ENCODE measurements around the gene FBXW9.
"Not testable (repeated sequence)": the region's sequence is repeated elsewhere in the genome, so short reads cannot be mapped to it uniquely, and the experiment has no call there.

FBXW9 gene

DNA sequence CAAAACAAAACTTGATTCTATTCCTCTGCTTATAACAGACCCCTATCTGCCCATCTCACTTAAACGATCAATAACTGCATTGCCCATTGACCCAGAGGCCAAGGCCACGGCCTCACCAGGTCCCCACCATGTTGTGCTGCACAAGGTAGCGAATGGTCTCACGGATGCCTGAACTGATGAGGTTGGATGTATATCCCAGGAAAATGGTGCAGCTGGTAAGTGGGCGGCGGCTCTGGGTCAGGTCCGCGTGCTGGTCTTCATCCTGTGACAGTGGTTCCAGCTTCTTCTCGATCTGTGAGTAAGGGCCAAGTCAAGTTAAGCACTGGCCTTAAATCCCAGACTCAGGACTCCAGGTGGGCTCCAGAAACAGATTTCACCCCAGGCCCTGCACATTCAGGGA lies 16.4 kb downstream of the FBXW9 start:
- ChIA-PET CTCF (interaction anchor here (0.6 to 3.0 kb wide), 4 partner anchors 8 to 198 kb away, joined by 3 to 17 read pairs (median 4); a partner anchor contains a TSS), POLR2A (interaction anchor here (0.5 to 2.1 kb wide), 4 partner anchors 17 to 112 kb away, joined by 3 to 14 read pairs (median 10); partner anchors contain the start of genes FBXW9 and JUNB)
- Histone ChIP-seq H3K4me3 (ENCODE audit: low read depth, low read length) (no peak overlapping the region), H3K36me3 (ENCODE audit: control insufficient read depth in 2 of 2, insufficient read depth in 1 of 2, low read length in 2 of 2) (peaks cover 17 to 49% of the 10 kb centered on the region in 2 experiments; a peak in 2 of 3 replicates), H3K9me3 (ENCODE audit: control insufficient read depth, insufficient read depth, low read depth, low read length) (no peaks in the 10 kb centered on the region), H3K27ac (ENCODE audit: extremely low read depth, low read depth, low read length) (no peak overlapping the region), H3K4me1 (ENCODE audit: control insufficient read depth, insufficient read depth, low read length) (no peaks in the 10 kb centered on the region)
- TF ChIP-seq ZNF184 (tag by site-specific recombination; IDR thresholded peaks at IDR 0.05) (no peak), ZSCAN18 (tag by site-specific recombination; IDR thresholded peaks at IDR 0.05) (no peak), ZSCAN30 (tag by site-specific recombination; IDR thresholded peaks at IDR 0.05) (no peak), ZNF324 (tag by site-specific recombination; IDR thresholded peaks at IDR 0.05) (no peak), ZFP69B (tag by site-specific recombination; IDR thresholded peaks at IDR 0.05) (no peak), KLF10 (tag by site-specific recombination; IDR thresholded peaks at IDR 0.05) (no peak), ZNF701 (tag by site-specific recombination; IDR thresholded peaks at IDR 0.05) (no peak), ZSCAN23 (tag by site-specific recombination; IDR thresholded peaks at IDR 0.05) (no peak), IKZF3 (tag by site-specific recombination; IDR thresholded peaks at IDR 0.05) (no peak), ZNF529 (tag by site-specific recombination; IDR thresholded peaks at IDR 0.05; ENCODE audit: insufficient replicate concordance) (no peak), ZBTB1 (tag by site-specific recombination; IDR thresholded peaks at IDR 0.05) (no peak), ZNF677 (tag by site-specific recombination; IDR thresholded peaks at IDR 0.05) (no peak), ZNF169 (tag by site-specific recombination; IDR thresholded peaks at IDR 0.05) (no peak), ZNF843 (tag by site-specific recombination; IDR thresholded peaks at IDR 0.05) (no peak)
- TF ChIP-seq, protein P1, sequence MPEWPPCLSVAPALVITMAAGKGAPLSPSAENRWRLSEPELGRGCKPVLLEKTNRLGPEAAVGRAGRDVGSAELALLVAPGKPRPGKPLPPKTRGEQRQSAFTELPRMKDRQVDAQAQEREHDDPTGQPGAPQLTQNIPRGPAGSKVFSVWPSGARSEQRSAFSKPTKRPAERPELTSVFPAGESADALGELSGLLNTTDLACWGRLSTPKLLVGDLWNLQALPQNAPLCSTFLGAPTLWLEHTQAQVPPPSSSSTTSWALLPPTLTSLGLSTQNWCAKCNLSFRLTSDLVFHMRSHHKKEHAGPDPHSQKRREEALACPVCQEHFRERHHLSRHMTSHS (tag by site-specific recombination; IDR thresholded peaks at IDR 0.05), result no peak

GRCh38 chr19:12678039-12678438 lies 18.4 kb downstream of the FBXW9 start:
- H3K36me3 ChIP-seq (ENCODE audit: control insufficient read depth in 2 of 2, insufficient read depth in 1 of 2, low read length in 2 of 2), result peaks cover 28 to 64% of the 10 kb centered on the region in 2 experiments; a peak in 2 of 3 replicates
- not testable (repeated sequence) for H3K27ac ChIP-seq (ENCODE audit: extremely low read depth, low read depth, low read length); H3K9me3 ChIP-seq (ENCODE audit: control insufficient read depth, insufficient read depth, low read depth, low read length); H3K4me1 ChIP-seq (ENCODE audit: control insufficient read depth, insufficient read depth, low read length); H3K4me3 ChIP-seq (ENCODE audit: low read depth, low read length)
- ChIA-PET CTCF (interaction anchor here (0.6 to 1.5 kb wide), 2 partner anchors 139 to 169 kb away, joined by 5 read pairs; no protein-coding TSS in a partner anchor), POLR2A (interaction anchor here (0.6 to 2.0 kb wide), 7 partner anchors 9 to 527 kb away, joined by 3 to 6 read pairs (median 4); partner anchors contain the start of genes DNASE2, MAN2B1 and WDR83)

GRCh38 chr19:12676928-12677327 lies 19.5 kb downstream of the FBXW9 start:
- no peak overlapping the region for H3K4me3 ChIP-seq (ENCODE audit: low read depth, low read length)
- TF ChIP-seq ZNF175 (tag by site-specific recombination; IDR thresholded peaks at IDR 0.05), result no peak
- TF ChIP-seq IKZF3 (tag by site-specific recombination; IDR thresholded peaks at IDR 0.05), result no peak
- TF ChIP-seq ZNF785 (tag by site-specific recombination; IDR thresholded peaks at IDR 0.05), result no peak
- TF ChIP-seq OVOL3 (tag by site-specific recombination; IDR thresholded peaks at IDR 0.05), result no peak
- no peak for TF ChIP-seq ZNF221 (tag by site-specific recombination; IDR thresholded peaks at IDR 0.05; ENCODE audit: borderline replicate concordance)
- no peak for TF ChIP-seq ZNF624 (tag by site-specific recombination; IDR thresholded peaks at IDR 0.05)
- TF ChIP-seq ZNF548 (tag by site-specific recombination; IDR thresholded peaks at IDR 0.05), result no peak
- TF ChIP-seq GLI2 (tag by site-specific recombination; IDR thresholded peaks at IDR 0.05; ENCODE audit: borderline replicate concordance, low read depth), result no peak
- no peak for TF ChIP-seq ZNF121 (tag by site-specific recombination; IDR thresholded peaks at IDR 0.05)
- TF ChIP-seq, protein P2, sequence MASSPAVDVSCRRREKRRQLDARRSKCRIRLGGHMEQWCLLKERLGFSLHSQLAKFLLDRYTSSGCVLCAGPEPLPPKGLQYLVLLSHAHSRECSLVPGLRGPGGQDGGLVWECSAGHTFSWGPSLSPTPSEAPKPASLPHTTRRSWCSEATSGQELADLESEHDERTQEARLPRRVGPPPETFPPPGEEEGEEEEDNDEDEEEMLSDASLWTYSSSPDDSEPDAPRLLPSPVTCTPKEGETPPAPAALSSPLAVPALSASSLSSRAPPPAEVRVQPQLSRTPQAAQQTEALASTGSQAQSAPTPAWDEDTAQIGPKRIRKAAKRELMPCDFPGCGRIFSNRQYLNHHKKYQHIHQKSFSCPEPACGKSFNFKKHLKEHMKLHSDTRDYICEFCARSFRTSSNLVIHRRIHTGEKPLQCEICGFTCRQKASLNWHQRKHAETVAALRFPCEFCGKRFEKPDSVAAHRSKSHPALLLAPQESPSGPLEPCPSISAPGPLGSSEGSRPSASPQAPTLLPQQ (tag by site-specific recombination; IDR thresholded peaks at IDR 0.05), result no peak
- POLR2A ChIA-PET, result interaction anchor here (0.9 to 1.2 kb wide), 3 partner anchors 16 to 204 kb away, joined by 3 read pairs; partner anchors contain the start of gene FBXW9
- peaks cover 32 to 74% of the 10 kb centered on the region in 2 experiments; a peak in 2 of 3 replicates for H3K36me3 ChIP-seq (ENCODE audit: control insufficient read depth in 2 of 2, insufficient read depth in 1 of 2, low read length in 2 of 2)
- CTCF ChIA-PET, result interaction anchor here (0.6 to 1.2 kb wide), 11 partner anchors 14 to 753 kb away, joined by 3 to 16 read pairs (median 4); partner anchors contain the start of genes ZNF490 and ZNF791
- H3K27ac ChIP-seq (ENCODE audit: extremely low read depth, low read depth, low read length), result no peak overlapping the region
- no peaks in the 10 kb centered on the region for H3K4me1 ChIP-seq (ENCODE audit: control insufficient read depth, insufficient read depth, low read length)
- no peaks in the 10 kb centered on the region for H3K9me3 ChIP-seq (ENCODE audit: control insufficient read depth, insufficient read depth, low read depth, low read length)
